Activated CD8-positive, alpha-beta memory T cell treated with anti-CD3 and anti-CD28 coated beads for 48 hours (primary cell): ENCODE results near the gene CNNM2.
"Not testable (repeated sequence)": the region's sequence is repeated elsewhere in the genome, so short reads cannot be mapped to it uniquely, and the experiment has no call there.

Experiments
- DNase-seq, 3 experiments: peaks; one replicate each; pipeline ENCODE4 v3.0.0-alpha.2; 2020; ENCODE audit warnings: low read depth in 2 of 3, low spot score in 2 of 3

CNNM2 gene

DNA sequence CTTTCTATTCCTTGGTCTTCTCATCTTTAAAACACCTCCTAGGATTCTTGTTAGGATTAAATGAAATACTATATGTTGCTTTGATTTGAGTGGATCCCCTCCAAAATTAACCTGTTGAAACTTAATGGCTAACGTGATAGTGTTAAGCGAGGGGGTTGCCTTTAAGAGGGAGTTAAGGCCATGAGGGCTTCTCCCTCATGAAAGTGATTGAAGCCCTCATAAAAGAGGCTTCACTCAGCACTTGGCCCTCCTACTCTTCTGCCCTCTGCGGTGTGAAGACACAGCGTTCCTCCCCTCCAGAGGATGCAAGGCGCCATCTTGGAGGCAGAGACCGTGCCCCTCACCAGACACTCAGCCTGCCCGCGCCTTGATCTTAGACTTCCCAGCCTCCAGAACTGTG, 46.6 kb downstream of the CNNM2 start:
- DNase-seq = no peak

DNA sequence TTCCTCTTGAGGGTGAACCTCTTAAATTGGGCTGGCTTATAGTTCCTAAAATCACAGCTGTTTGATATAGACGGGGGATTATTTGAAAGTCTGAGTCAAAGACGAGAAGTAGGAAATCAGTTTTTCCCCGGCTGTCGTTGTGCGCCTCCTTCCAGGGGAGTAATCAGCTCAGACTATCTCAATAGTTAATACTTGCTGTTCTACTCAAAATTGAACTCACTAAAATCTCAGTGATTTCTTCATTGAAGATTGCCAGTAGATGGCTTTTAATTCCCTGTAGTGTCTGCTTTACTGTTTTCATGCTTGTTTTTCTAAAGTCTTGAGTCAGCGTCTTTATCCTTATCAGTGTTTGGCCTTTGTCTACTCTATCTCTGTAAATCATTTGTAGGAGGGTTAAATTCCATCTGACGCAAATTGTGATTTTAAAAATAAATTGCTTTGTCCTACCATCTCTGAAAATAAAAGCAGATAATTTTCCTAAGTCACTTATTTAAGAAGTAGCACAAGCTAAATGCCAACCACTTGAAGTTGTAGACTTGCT, 47.3 kb downstream of the CNNM2 start:
- no peak for DNase-seq

DNA sequence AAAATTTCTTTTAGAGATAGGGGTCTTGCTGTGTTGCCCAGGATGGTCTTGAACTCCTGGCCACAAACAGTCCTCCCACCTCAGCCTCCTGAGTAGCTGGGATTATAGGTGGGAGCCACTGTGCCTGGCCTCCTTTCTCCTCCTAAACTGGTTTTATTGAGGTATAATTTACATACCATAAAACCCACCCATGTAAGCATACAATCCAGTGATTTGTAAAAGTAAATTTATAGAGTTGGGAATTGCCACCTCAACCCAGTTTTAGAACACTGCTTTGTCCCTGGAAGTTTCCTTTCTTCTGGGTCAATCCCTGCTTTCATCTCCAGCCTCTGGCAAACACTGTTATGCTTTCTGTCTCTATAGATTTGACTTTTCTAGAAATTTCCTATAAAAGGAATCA, 49.0 kb downstream of the CNNM2 start:
- no peak for DNase-seq

DNA sequence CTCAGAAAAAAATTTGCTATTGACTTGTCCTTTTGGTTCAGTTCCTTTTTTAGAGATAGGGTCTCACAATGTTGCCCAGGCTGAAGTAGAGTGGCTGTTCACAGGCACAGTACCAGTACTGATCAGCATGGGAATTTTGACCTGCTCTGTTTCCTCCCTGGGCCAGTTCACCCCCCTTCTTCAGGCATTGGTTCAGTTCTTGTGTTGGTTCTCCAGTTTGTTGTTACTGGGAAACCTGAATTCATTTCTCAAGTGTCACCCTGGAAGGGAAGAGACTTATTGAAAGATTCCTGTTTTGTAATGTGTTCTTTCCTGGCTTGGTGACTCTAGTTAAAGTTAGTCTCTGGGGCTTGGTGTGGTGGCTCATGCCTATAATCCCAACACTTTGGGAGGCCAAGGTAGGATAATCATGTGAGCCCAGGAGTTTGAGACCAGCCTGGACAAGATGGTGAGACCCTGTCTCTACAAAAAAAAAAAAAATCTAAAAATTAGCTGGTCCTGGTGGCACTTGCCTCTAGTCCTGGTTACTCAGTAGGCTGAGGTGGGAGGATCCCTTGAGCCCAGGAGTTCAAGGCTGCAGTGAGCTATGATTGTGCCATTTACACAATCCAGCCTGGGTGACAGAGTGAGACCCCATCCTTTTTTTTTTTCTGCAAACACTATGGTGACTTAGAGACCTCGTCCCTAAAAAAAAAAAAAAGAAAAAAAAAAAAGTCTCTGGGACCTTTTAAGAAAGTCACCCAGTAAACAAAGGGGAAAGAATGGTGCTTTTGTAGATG, 52.7 kb downstream of the CNNM2 start:
- DNase-seq = no peak

DNA sequence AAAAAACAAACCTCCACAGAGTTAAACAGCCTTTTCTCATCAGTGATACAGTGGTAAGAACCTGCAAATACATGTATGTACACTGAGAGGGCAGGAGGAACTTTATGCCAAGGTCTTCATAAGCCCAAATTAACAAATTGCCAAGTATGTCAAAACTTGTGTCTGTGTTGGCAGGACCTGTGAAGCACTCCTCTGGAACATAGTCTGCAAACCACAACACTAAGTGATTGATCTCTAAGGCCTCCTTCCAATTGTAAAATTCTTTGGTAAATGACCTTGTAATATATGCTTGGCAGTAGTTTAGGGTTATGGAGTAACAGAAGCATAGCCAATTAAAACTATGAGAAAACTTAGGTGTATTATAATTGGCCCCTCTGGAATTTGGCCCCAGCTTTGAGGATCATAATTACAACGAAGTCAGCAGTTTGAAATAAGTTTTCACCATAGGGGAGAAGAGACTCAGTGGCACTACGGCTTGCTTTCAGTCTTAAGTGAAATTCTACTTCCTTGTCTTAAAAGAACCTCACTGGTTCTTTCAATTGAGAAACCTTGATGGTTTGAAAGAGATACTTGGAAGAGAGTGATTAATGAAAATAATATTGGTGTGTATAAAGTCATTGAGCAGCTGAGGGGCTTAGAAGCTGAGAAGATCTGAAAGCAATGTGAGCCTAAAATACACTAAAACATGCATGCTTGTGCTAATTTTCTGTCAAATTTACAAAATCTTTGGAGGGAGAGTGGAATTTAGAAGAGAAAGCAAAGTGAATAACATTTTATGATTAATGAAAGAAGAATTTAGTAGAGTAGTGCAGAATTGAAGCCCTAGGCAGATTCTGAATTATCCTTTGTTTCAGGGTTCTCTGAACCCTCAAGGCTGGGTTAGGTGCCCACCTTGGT, 57.6 kb downstream of the CNNM2 start:
- no peak for DNase-seq

DNA sequence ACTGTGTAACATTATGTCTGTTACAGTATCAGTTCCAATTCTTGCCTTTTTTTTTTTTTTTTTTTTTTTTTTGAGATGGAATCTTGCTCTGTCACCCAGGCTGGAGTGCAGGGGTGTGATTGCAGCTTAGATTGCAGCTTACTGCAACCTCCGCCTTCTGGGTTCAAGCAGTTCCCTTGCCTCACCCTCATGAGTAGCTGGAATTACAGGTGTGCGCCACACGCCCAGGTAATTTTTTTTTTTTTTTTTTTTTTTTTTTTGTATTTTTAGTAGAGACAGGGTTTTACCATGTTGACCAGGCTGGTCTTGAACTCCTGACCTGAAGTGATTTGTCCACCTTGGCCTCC, 58.3 kb downstream of the CNNM2 start:
- not testable (repeated sequence) for DNase-seq

DNA sequence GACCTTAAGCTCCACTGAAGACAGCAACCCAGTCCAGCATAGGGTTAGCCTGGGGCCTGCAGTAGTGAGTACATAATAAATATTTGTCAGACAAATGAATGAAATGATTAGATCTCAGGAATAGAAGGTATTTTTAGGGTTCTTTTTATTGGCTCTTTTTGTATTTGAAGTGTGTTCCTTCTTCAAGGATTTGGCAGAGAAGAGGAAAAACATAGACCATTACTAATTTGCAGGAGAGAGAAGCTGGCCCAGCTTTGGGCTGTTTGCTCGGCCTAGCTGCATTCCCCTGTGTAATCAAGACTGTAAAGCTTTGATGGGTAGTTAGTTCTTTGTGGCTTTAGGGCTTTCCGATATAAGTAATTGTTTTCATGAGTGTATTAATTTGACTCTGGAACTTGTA, 64.2 kb downstream of the CNNM2 start:
- no peak for DNase-seq

DNA sequence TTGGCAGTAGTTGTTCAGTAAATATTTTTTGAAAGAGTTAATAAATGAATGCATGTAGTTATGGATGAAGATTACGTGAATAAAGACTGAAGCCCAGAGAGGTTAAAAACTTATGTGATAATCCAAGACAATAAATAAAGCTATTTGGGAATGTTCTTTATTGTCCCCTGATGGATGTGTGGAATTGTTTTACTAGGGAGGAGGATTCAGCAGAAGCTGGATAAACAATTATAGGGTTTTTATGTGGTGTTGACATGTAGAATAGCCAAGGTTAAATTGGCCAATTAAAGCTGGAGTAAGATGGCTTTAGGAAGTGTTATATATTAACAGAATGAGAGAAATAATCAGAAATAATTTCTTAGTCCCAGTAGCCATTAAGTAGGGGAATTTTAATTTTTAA, 66.0 kb downstream of the CNNM2 start:
- DNase-seq = no peak

DNA sequence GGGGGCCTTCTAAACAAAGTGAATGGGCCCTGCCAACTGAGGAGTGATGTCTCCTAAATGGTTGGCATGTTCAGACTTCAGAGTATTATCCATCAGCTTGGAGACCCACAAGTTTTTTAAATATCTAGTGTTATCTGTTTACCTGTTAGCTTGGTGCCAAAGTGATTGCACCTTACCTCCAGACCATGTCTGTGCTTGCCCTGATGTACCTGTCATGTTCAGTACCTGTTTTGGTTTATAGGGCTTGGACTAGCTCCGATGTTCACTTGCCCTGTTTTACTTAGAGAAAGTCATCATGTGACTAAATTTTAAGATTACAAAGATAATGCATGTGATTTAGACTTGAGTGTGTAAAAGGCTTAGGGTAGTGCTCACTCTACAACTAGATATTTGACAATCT, 67.7 kb downstream of the CNNM2 start:
- DNase-seq = no peak

DNA sequence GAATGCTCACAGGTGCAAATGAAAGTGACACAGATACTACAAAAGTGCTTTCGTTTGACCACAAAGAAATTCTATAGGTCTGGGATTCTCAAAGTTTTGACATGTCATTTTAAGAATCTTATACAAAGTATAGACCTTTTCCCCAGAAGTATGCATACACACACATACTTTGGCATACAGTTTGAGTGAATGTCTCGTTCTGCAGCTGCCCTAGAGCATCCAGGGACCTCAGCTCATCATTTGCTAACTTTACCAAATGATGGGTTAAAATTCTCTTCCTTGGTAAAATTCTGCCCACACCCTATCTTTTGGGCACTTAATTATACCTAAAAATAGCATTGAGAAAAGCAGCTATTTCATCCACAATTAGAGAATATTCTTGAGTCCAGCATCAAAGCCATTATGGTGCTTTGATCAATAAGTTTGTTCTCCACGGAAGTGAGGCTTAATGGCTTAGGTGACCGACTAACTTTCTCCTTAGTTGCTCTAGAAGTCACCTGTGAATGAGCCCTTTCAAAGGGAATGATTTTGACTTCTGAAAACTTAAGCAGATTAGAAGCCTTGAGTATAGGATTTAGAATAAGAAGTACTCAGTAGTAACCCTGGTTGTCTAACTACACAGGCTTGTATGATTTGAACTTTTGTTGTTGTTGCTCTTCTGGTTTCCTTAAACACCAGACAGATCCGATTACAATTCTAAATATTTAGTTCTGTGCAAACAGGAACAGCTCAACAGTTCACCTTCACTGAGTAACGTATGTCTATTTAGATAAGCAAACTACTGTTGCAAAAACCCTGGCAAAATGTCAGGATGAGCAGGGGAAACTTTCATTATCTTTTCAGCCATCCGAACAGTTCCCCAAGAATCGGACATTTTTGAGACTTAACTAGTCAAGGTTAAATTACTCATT, 70.6 kb downstream of the CNNM2 start:
- no peak for DNase-seq

DNA sequence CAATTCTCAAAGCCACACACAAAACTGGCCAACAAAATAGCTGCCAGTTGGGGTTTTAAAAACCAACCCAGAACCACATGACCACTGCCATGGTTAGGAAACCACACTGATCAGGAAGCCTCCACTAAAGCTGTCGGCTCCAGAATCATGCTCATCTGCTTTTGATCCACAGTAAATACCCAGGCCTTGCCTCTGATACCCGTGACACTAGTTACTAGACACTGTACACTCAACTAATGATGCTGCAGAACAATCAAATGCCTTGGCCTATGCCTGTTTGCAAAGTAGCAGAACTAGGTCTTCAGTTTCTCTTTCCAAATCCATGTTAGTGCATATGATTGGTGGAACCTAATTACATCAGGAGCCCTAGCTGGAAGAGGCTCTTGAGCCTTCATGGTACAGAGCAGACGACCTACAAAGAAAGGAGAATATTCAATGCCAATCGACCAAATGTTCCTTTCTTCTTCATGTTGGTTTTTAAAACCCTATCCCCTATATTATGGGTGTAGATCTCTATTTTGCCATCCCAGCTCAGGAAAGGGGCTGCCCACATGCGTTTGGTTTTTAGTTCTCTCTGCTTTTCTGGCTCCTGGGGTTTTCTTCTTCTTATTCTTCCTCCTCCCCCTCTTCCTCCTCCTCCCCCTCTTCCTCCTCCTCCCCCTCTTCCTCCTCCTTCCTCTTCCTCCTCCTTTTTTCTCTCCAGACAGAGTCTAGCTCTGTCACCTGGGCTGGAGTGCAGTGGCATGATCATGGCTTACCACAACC, 76.6 kb downstream of the CNNM2 start:
- DNase-seq = no peak

DNA sequence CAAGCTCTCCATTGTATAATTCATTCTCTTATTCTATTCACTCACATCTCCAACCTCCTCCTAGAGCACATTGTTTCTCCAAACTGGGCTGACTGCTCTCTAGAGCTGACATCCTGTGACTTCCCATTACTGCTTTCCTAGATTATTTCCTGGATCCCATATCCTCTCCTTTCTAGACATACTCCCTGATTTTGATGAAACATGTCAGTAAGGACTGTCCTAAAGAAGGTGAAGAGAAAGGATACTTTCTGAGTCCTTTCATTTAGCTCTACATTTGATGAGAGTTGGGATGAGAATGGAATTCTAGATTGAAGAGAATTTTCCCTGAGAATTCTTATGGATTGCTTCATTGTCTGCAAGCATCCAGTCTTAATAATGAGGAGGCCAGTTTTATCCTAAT, 78.8 kb downstream of the CNNM2 start:
- DNase-seq = no peak

DNA sequence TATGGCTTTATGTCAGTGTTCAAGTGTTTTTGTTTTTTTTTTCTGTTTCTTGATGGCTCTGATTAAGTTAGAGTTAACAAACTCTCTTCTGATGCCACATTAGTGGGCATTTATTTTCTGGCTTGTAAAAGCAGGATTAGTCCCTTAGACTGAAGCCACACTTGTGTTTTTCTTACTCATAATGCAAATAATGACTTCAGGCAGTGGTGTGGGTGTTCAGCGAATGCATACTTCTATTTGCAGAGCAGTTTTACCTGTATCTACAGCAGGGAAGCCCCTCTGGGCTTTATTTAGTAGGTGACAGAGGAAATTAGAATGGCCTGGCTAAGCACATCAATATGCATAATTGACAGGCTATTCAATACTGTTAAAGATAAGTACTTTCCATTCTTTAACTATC, 79.9 kb downstream of the CNNM2 start:
- no peak for DNase-seq

DNA sequence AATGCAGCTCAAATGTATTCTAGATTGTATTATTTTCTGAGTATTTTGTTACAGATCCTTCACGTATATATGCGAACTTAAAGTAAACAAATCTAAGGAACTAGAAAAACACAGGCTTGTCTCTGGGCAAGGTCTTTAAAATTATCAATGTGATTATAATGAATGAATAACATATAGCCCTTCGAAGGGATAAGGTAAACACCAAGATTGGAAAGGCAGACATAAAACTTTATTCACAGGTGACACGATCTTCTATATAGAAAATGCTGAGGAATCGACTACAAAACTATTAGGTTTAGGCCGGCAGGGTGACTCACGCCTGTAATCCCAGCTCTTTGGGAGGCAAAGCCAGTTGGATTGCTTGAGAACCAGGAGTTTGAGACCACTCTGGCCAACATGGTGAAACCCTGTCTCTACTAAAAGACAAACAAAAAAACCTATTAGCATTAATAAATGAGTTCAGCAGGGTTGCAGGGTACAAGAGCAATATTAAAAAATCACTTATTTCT, 80.4 kb downstream of the CNNM2 start:
- DNase-seq = no peak

DNA sequence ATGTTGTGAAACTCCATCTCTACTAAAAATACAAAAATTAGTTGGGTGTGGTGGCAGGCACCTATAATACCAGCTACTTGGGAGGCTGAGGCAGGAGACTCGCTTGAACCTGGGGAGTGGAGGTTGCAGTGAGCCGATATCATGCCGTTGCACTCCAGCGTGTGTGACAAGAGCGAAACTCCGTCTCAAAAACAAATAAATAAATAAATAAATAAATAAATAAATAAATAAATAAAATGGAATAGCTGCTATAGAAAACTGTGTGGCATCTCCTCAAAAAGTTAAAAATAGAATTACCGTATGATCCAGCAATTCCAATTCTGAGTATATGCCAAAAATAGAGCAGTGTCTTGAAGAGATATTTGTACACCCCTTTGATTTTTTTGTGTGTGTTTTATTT, 82.0 kb downstream of the CNNM2 start:
- not testable (repeated sequence) for DNase-seq

DNA sequence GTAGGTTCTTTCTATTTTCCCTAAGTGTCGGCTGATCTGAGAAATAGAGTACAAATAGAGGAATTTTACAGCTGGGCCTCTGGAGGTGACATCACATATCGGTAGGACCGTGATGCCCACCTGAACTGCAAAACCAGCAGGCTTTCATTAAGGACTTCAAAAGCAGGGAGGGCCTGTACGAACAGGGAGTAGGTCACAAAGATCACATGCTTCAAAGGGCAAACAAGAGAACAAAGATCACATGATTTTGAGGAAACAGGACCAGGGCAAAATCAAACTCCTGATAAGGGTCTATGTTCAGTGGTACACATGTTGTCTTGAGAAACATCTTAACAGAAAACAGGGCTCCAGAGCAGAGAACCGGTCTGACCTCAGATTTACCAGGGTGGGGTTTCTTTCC, 88.9 kb downstream of the CNNM2 start:
- DNase-seq = no peak

DNA sequence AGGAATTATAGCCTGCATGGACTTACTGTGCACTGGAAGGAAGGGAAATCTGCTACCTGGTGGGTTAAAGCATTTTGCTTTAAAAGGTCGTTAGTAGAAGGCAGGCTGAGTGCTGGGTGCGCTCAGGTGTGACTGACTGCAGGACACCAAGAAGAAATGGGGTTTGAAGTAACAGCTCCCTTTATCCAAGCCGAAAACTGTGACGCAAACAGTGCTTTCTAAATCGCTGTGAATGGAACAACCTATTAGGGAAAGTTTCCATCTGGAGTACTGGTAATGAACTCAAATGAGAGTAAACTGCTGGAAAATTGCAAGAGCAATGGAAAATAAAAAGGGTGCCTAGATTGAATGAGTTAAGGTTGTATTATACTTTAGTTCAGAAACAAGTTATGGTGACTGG, 95.3 kb downstream of the CNNM2 start:
- no peak for DNase-seq

DNA sequence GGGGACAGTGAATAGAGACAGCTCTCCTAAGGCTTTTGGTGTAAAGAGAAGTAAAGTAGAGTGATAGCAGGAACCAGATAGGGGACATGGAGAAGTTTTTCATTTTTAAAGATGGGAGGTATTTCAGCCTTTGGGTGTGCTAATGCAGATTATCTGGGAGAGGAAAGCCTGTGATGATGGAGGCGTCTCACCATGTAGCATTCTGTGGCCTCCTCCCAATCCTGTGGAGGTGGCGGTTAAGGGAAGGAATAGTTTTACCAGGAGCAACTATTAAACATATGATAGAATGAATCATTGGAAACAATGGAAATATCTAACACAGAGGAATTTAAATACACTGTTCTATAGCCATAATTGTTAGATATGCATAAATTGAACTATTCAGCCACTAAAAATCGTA, 101.3 kb downstream of the CNNM2 start:
- DNase-seq = no peak

DNA sequence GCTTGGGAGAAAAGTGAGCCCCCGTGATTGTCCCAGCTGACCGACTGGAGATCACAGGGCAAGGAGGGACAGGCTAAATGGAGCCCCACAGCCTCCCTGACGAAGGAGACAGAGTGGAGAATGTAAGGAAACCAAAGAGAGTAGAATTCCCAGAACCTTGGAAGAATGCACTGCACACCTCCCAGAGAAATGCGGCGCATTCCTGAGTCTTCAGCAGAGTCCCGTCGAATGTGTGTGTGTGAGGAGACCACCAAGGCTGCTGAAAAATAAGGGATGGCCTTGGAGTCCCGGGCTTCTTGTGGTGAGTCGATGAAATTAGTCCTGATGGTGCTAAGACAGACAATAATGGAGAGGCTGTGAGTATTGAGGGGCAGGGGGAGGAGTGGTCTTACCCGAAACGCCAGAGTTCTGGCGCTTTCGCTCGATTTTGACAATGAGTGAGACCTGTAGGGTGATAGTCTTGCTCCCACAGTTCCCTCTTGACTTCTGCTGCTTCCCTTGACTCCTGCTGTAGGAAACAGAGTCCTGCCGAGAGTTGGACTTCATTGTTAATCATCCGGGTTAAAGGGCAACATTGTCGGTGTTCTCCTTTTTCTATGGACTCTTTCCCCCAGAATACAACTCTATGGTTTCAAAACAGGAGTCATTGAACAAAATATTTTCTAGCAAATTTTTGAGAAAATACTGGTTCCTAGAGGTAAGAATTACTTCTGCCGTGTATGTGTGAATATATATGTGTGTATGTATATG, 103.2 kb downstream of the CNNM2 start:
- DNase-seq = no peak

DNA sequence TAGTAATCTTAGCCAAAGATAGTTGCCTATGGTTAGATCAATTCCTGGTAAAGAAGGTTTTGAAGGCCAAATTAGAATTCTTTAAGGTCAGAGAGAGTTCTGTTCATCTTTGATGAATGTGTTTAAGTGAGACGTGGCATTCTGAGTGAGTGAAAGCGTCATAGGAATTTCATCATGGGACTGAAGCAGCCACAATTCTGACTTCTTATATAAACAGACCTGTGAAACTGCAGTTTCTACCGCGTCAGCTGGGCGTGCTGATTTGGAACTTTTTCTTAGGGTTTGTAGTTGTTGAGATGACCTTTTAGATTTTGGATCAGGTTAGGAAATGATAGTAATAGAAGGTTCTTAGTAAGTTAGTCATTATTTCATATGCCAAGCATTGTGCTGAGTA, 103.8 kb downstream of the CNNM2 start:
- no peak for DNase-seq
